Caki2 (cell line): ENCODE results near the gene APOBEC3H. TPM values are rescaled to one million over a fixed set of nuclear protein-coding genes. Genes with fewer than 3 reads are reported as not detected.
A peak's percentile ranks its signal among the peaks of the same experiment; 100 is the strongest.
"Not testable (repeated sequence)": the region's sequence is repeated elsewhere in the genome, so short reads cannot be mapped to it uniquely, and the experiment has no call there.

Experiments used
- DNase-seq: peaks from one replicate; pipeline ENCODE4 v3.0.0-alpha.2; 2015; ENCODE audit warnings: low read depth
- in situ Hi-C: cut with HindIII; loops from 2 replicates; pipeline ENCODE4 v1.10.0; 2016; ENCODE audit warnings: low sequenced_read_pairs, low pct_unique_long_range_greater_than_20kb, mixed read lengths
- total RNA-seq: library from RNA; depleted of rRNA; stranded (reverse); fragments of >200 nt; shearing (Covaris generic); gene quantifications from 2 replicates; pipeline ENCODE4 v1.2.3, GENCODE V29; 2014; ENCODE audit warnings: low replicate concordance; rRNA removed

Gene APOBEC3H
- 1.9 and 2.0 TPM in 2 replicates for total RNA-seq

GRCh38 chr22:39097098-39098020 lies at the start of gene APOBEC3H:
Gene APOBEC3H (plus strand): TSS chr22:39097244. CDS start chr22:39100279, 3,035 bp downstream.
- DNase-seq = peak; percentile 27
- in situ Hi-C loops = no loop called here

- DNase-seq, in situ Hi-C loops: not testable (repeated sequence)
These were observed 47.6 kb upstream of the APOBEC3H start for GRCh38 chr22:39049486-39049885.

- DNase-seq, in situ Hi-C loops: not testable (repeated sequence)
These were observed 45.1 kb upstream of the APOBEC3H start for GRCh38 chr22:39051844-39052495.

- in situ Hi-C loops = no loop called here
- DNase-seq = no peak
These were observed 41.4 kb upstream of the APOBEC3H start for GRCh38 chr22:39055658-39056057.

DNA sequence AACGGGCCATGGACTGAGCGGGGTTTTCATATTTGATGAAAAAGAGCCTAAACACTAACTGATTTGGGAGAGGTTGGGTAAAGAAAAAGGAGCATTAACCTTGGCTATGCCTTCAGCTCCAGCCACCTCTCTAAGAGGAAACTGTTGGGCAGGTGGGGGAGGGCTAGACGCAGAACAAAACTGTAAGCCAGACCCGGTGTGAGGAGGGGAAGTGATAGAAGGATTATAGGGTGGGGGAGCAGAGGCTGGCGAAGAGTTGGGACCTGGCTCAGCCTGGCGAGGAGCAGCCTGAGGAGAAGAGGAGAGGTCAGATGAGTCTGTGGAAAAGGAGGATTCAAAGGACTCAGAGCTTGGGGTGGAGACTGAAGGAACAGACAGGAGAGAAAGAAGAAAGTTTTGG lies 35.8 kb upstream of the APOBEC3H start:
- in situ Hi-C loops, DNase-seq: not testable (repeated sequence)

GRCh38 chr22:39061951-39062350 lies 35.1 kb upstream of the APOBEC3H start:
- in situ Hi-C loops, DNase-seq: not testable (repeated sequence)

- in situ Hi-C loops, DNase-seq: not testable (repeated sequence)
These were observed 33.1 kb upstream of the APOBEC3H start for GRCh38 chr22:39063904-39064303.

DNA sequence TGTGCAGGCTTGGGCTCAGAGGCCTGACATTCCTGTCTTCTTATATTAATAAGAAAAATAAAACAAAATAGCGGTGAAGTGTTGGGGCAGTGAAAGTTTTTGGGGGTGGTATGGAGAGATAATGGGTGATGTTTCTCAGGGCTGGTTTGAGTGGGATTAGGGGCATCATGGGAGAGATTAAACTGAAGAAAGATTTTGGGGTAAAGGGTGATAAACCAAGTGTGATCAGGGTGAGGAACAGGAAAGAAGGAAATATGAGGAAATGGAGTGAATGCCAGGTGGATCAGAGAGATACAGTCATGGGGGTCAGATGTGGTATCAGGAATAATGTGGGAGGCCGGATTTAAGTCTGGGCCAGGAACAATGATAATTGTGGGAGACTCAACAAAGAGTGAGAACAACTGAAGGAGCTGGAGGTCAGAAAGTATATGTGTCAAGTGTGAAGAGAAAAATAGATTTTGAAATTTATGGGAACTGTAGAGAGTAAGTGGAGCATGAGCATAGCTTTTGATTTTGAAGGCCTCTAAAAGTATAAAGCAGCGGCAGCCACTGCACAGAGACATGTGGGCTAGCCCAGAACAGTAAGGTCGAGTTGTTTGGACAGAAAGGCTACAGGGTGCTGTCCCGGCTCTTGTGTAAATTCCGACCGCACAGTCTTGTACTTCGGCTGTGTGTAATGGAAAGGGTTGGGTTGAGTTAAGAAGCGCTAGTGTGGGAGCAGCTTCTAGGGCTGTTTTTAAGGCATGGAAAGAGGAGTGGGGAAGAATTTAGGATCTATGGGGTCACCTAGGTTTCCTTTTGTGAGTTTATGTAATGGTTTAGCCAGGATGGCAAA lies 30.4 kb upstream of the APOBEC3H start:
- DNase-seq, in situ Hi-C loops: not testable (repeated sequence)

- in situ Hi-C loops = no loop called here
- DNase-seq = no peak
These were observed 28.8 kb upstream of the APOBEC3H start for GRCh38 chr22:39068033-39068785.

DNA sequence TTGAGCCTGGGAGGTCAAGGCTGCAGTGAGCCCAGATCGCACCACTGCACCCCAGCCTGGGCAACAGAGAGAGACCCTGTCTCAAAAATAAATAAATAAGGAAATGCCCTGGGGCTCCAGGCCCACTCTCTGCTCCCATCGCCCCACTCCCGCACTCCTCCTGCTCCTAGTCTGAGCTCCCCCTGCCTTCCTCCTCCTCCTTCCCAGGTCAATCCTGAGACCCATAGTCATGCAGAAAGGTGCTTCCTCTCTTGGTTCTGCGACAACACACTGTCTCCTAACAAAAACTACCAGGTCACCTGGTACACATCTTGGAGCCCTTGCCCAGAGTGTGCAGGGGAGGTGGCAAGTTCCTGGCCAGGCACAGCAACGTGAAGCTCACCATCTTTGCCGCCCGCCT lies 26.9 kb upstream of the APOBEC3H start:
- no peak for DNase-seq
- in situ Hi-C loops = no loop called here

- DNase-seq, in situ Hi-C loops: not testable (repeated sequence)
These were observed 24.5 kb upstream of the APOBEC3H start for GRCh38 chr22:39072581-39072981.

- no peak for DNase-seq
- in situ Hi-C loops = no loop called here
These were observed 23.1 kb upstream of the APOBEC3H start for GRCh38 chr22:39073981-39074380.

GRCh38 chr22:39076155-39077025 lies 20.7 kb upstream of the APOBEC3H start:
- DNase-seq, in situ Hi-C loops: not testable (repeated sequence)

DNA sequence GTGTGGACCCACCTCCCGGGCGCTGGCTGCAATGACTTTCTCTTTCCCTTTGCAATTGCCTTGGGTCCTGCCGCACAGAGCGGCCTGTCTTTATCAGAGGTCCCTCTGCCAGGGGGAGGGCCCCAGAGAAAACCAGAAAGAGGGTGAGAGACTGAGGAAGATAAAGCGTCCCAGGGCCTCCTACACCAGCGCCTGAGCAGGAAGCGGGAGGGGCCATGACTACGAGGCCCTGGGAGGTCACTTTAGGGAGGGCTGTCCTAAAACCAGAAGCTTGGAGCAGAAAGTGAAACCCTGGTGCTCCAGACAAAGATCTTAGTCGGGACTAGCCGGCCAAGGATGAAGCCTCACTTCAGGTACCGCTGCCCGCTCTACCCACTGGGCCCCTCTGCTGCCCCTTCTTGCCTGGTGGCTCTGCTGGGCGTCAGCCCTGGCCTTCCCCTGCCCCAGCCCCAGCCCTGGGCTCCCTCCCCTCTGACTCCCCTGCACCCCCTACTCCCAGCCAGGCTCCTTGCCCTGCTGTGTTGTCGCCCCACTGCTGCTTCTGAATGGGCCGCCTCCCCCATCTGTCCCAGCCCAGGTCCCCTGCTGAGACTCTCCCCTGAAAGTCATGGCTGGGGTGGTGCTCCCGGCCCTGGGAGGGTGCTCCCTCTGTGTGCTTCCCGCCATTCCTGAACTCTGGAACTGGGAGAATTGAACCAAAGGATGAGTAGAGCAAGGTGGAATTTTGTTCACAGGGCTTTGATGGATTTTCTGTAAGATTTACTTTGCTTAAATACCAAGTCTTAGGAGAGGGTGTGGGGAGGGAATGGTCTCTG lies 19.8 kb upstream of the APOBEC3H start, which contains the start of gene APOBEC3G:
Gene APOBEC3G, plus strand, starts transcription at position 250 of the 815 bp plus-strand sequence. Its CDS starts 87 bp downstream, at position 337.
- DNase-seq = peak; percentile 50
- in situ Hi-C loops = not testable (repeated sequence)

DNA sequence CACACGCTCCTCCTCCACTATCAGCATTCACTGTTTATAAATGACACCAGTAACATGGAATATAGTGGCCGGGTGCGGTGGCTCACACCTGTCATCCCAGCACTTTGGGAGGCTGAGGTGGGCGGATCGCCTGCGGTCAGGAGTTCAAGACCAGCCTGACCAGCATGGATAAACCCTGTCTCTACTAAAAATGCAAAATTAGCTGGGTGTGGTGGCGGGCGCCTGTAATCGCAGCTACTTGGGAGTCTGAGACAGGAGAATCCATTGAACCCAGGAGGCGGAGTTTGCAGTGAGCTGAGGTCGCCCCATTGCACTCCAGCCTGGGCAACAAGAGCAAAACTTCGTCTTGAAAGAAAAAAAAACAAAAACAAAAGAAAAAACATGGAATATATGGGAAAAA lies 19.1 kb upstream of the APOBEC3H start:
- DNase-seq, in situ Hi-C loops: not testable (repeated sequence)

- DNase-seq = no peak
- in situ Hi-C loops = no loop called here
These were observed 18.7 kb upstream of the APOBEC3H start for GRCh38 chr22:39078329-39078728.
